GM15510 (cell line): Measurements from ENCODE around the gene CTBP2.

Experiments used
- POLR2A ChIP-seq: IDR thresholded peaks from 3 replicates; pipeline ENCODE4 v1.6.1; 2011; ENCODE audit warnings: borderline replicate concordance; ENCODE audit not compliant: insufficient read length; ENCODE audit errors: extremely low read depth

CTBP2 gene

GRCh38 chr10:125144206-125144605 lies 16.2 kb downstream of the CTBP2 start:
- TF ChIP-seq POLR2A: no peak

- no peak for TF ChIP-seq POLR2A
Observed at GRCh38 chr10:125142946-125143345, 17.4 kb downstream of the CTBP2 start.

GRCh38 chr10:125141860-125142484 lies 18.4 kb downstream of the CTBP2 start:
- TF ChIP-seq POLR2A: no peak

GRCh38 chr10:125141150-125141859 lies 19.1 kb downstream of the CTBP2 start:
- TF ChIP-seq POLR2A: no peak

- TF ChIP-seq POLR2A: no peak
Observed at GRCh38 chr10:125140151-125140550, 20.2 kb downstream of the CTBP2 start.

- no peak for TF ChIP-seq POLR2A
Observed at GRCh38 chr10:125137601-125138438, 22.5 kb downstream of the CTBP2 start.

- no peak for TF ChIP-seq POLR2A
Observed at GRCh38 chr10:125136087-125136486, 24.3 kb downstream of the CTBP2 start.

GRCh38 chr10:125135771-125136035 lies 24.7 kb downstream of the CTBP2 start:
- no peak for TF ChIP-seq POLR2A

GRCh38 chr10:125134916-125135770 lies 25.2 kb downstream of the CTBP2 start:
- no peak for TF ChIP-seq POLR2A

- no peak for TF ChIP-seq POLR2A
Observed at GRCh38 chr10:125134483-125134848, 25.9 kb downstream of the CTBP2 start.

- no peak for TF ChIP-seq POLR2A
Observed at GRCh38 chr10:125133696-125134482, 26.5 kb downstream of the CTBP2 start.

GRCh38 chr10:125132344-125132743 lies 28.0 kb downstream of the CTBP2 start:
- TF ChIP-seq POLR2A: no peak

- no peak for TF ChIP-seq POLR2A
Observed at GRCh38 chr10:125130916-125131315, 29.4 kb downstream of the CTBP2 start.

GRCh38 chr10:125130260-125130659 lies 30.1 kb downstream of the CTBP2 start:
- TF ChIP-seq POLR2A: no peak
